ENCODE results near the gene DYNC1I2. TPM values are rescaled to one million over a fixed set of nuclear protein-coding genes. Genes with fewer than 3 reads are reported as not detected.

DYNC1I2 gene
- total and polyA plus RNA-seq, 2 of the 4 experiments (the other 2 are of a cell fraction): 110 to 114 TPM

Other genes with a start within 250 kb of the DYNC1I2 start
- 103 and 119 TPM in 2 replicates for gene CYBRD1, start 165.0 kb upstream of the DYNC1I2 start, total RNA-seq (2012; rRNA removed)
- 48.8 and 53.2 TPM in 2 replicates for gene CYBRD1, start 165.0 kb upstream of the DYNC1I2 start, polyA plus RNA-seq (2012; rRNA removed)
- 17.6 and 23.6 TPM in 2 replicates for gene SLC25A12, start 206.8 kb downstream of the DYNC1I2 start, total RNA-seq (2012; rRNA removed)
- 13.9 and 16.3 TPM in 2 replicates for gene SLC25A12, start 206.8 kb downstream of the DYNC1I2 start, polyA plus RNA-seq (2012; rRNA removed)
- gene HAT1, start 235.0 kb downstream of the DYNC1I2 start, total RNA-seq (2012; rRNA removed): 24.4 and 49.2 TPM in 2 replicates
- gene HAT1, start 235.0 kb downstream of the DYNC1I2 start, polyA plus RNA-seq (2012; rRNA removed): 37.1 and 42.1 TPM in 2 replicates